HCT116 (cell line): ENCODE results near the gene GMIP. TPM values are rescaled to one million over a fixed set of nuclear protein-coding genes. Genes with fewer than 3 reads are reported as not detected.

Experiments used
- ATAC-seq: fragments of 200-7000 bp; cut with Tn5 transposase; 2 replicates; pipeline ENCODE4 v1.9.1; 2020; ENCODE audit warnings: mild to moderate bottlenecking, moderate library complexity
- BruUV-seq: library from RNA; stranded (reverse); fragments of 400-500 nt; replicated peaks from 2 replicates; lab custom pipeline; 2021; lab: Mats Ljungman, UMichigan
- CTCF ChIA-PET: fragments of 300-600 bp; sonication (Branson Sonifier 250); formaldehyde crosslinking; loops from one replicate; lab custom pipeline; 2021; ENCODE audit warnings: antibody characterized with exemption; lab: Charles Lee
- POLR2A ChIA-PET: fragments of 300-600, 350-600 bp; sonication (Branson Sonifier 250); formaldehyde crosslinking; loops from one replicate; lab custom pipeline; 2021; ENCODE audit warnings: antibody characterized with exemption; lab: Charles Lee
- RAD21 ChIA-PET, 2 experiments: fragments of 300-600 bp; sonication (Branson Sonifier 250); formaldehyde crosslinking; loops; one replicate each; lab custom pipeline; 2023; ENCODE audit warnings: low total read pairs in 2 of 2; ENCODE audit not compliant: uncharacterized antibody in 2 of 2, unreplicated experiment in 2 of 2, low non-redundant PET in 1 of 2; lab: Charles Lee
- DNase-seq: peaks from one replicate; pipeline ENCODE4 v3.0.0-alpha.2; 2010; ENCODE audit warnings: low read depth, low spot score
- H2AFZ ChIP-seq: fragments of 200-600 bp; shearing (Covaris generic), sonication (generic); 2 replicates; pipeline ENCODE4 v1.6.1; 2017; ENCODE audit warnings: low read depth, mixed run types, mixed read lengths, antibody characterized with exemption, low read length; ENCODE audit not compliant: poor library complexity, severe bottlenecking
- H3K27ac ChIP-seq: 2 replicates; pipeline ENCODE4 v1.5.1; 2012; ENCODE audit warnings: low read depth, low read length
- H3K27me3 ChIP-seq: fragments of 200-600 bp; sonication (generic); 2 replicates; pipeline ENCODE4 v1.6.1; 2016; ENCODE audit warnings: mixed run types, low read length, mixed read lengths; ENCODE audit not compliant: insufficient read depth
- H3K36me3 ChIP-seq, 2 experiments: fragments of 200-500 bp in 1 of 2; fragments of 200-600 bp in 1 of 2; sonication (Bioruptor generic) in 1 of 2; sonication (generic) in 1 of 2; 2 replicates each; pipeline versions ENCODE4 v1.5.1 to v1.6.1; 2014 to 2016; ENCODE audit warnings: low read length in 2 of 2, inconsistent platforms in 1 of 2, mixed read lengths in 1 of 2, mixed run types in 1 of 2; ENCODE audit not compliant: insufficient read depth in 2 of 2, control insufficient read depth in 1 of 2
- H3K4me1 ChIP-seq, 2 experiments: fragments of 200-600 bp in 1 of 2; sonication (generic) in 1 of 2; 2 replicates each; pipeline versions ENCODE4 v1.5.1 to v1.6.1; 2012 to 2017; ENCODE audit warnings: low read length in 2 of 2, inconsistent platforms in 1 of 2, mild to moderate bottlenecking in 1 of 2, mixed read lengths in 1 of 2, mixed run types in 1 of 2, moderate library complexity in 1 of 2; ENCODE audit not compliant: insufficient read depth in 2 of 2, control insufficient read depth in 1 of 2
- H3K4me2 ChIP-seq: fragments of 200-600 bp; sonication (generic); 2 replicates; pipeline ENCODE4 v1.6.1; 2017; ENCODE audit warnings: mixed run types, low read length, mixed read lengths
- H3K4me3 ChIP-seq, 2 experiments: fragments of 200-600 bp in 1 of 2; sonication (generic) in 1 of 2; replicated peaks in 1 of 2; 2 replicates each; pipeline ENCODE4 v1.5.1; 2011 to 2016; ENCODE audit warnings: low read length in 2 of 2, control low read depth in 1 of 2, low read depth in 1 of 2, mild to moderate bottlenecking in 1 of 2, mixed read lengths in 1 of 2, mixed run types in 1 of 2
- H3K79me2 ChIP-seq: fragments of 200-600 bp; sonication (generic); 2 replicates; pipeline ENCODE4 v1.6.1; 2017; ENCODE audit warnings: mild to moderate bottlenecking, mixed run types, low read length, moderate library complexity, mixed read lengths; ENCODE audit not compliant: insufficient read depth
- H3K9ac ChIP-seq: fragments of 200-600 bp; sonication (generic); 2 replicates; pipeline ENCODE4 v1.6.1; 2016; ENCODE audit warnings: low read length, mixed read lengths
- H3K9me2 ChIP-seq: fragments of 200-600 bp; sonication (generic), shearing (Covaris generic); 2 replicates; pipeline ENCODE4 v1.6.1; 2017; ENCODE audit warnings: mixed run types, mild to moderate bottlenecking, moderate library complexity; ENCODE audit not compliant: insufficient read depth
- H3K9me3 ChIP-seq, 2 experiments: fragments of 200-500 bp in 1 of 2; fragments of 200-600 bp in 1 of 2; sonication (Bioruptor generic) in 1 of 2; sonication (generic) in 1 of 2; 2 replicates each; pipeline ENCODE4 v1.6.1; 2014 to 2017; ENCODE audit warnings: low read length in 2 of 2, mixed read lengths in 2 of 2, inconsistent platforms in 1 of 2, low read depth in 1 of 2, mild to moderate bottlenecking in 1 of 2, mixed run types in 1 of 2, moderate library complexity in 1 of 2; ENCODE audit not compliant: control insufficient read depth in 1 of 2, insufficient read depth in 1 of 2
- H4K20me1 ChIP-seq: fragments of 200-600 bp; sonication (generic), shearing (Covaris generic); 2 replicates; pipeline ENCODE4 v1.6.1; 2017; ENCODE audit warnings: mixed run types, mild to moderate bottlenecking, moderate library complexity; ENCODE audit not compliant: insufficient read depth
- EGR1 ChIP-seq: IDR thresholded peaks from 2 replicates; pipeline ENCODE4 v1.6.1; 2012; ENCODE audit warnings: low read depth
- FOSL1 ChIP-seq: IDR thresholded peaks from 2 replicates; pipeline ENCODE4 v1.6.1; 2012; ENCODE audit warnings: low read depth
- POLR2A ChIP-seq: IDR thresholded peaks from 2 replicates; pipeline ENCODE4 v1.7.0; 2011; ENCODE audit warnings: borderline replicate concordance; ENCODE audit not compliant: insufficient read depth, insufficient read length; ENCODE audit errors: extremely low read depth
- POLR2AphosphoS5 ChIP-seq: IDR thresholded peaks from 2 replicates; pipeline ENCODE4 v1.6.1; 2011; ENCODE audit warnings: mild to moderate bottlenecking, low read depth, low read length, moderate library complexity
- SP1 ChIP-seq: IDR thresholded peaks from 2 replicates; pipeline ENCODE4 v1.6.1; 2012; ENCODE audit warnings: low read depth
- SRF ChIP-seq: IDR thresholded peaks from 2 replicates; pipeline ENCODE4 v1.6.1; 2012; ENCODE audit warnings: low read depth
- TCF7L2 ChIP-seq: IDR thresholded peaks from 2 replicates; pipeline ENCODE4 v1.7.0; 2011; ENCODE audit warnings: borderline replicate concordance, inconsistent platforms; ENCODE audit not compliant: insufficient read depth, insufficient read length; ENCODE audit errors: extremely low read depth
- YY1 ChIP-seq: IDR thresholded peaks from 2 replicates; pipeline ENCODE4 v1.6.1; 2011; ENCODE audit warnings: low read length, low read depth, moderate library complexity, mild to moderate bottlenecking; ENCODE audit not compliant: insufficient replicate concordance; ENCODE audit errors: extremely low read depth
- ZFX ChIP-seq: fragments of 450-650 bp; IDR thresholded peaks from 2 replicates; pipeline ENCODE4 v1.6.1; 2017
- intact Hi-C: fragments of 100-400 bp; cut with micrococcal nuclease; formaldehyde crosslinking; loops from 2 replicates; pipeline ENCODE4 v1.10.0; 2022
- total RNA-seq: library from RNA; stranded (reverse); gene quantifications from one replicate; pipeline ENCODE4 v1.2.1, GENCODE V29; 2021; ENCODE audit not compliant: unreplicated experiment

GMIP gene
- total RNA-seq, 1 experiment from 2014 or later = 16.3 TPM

DNA sequence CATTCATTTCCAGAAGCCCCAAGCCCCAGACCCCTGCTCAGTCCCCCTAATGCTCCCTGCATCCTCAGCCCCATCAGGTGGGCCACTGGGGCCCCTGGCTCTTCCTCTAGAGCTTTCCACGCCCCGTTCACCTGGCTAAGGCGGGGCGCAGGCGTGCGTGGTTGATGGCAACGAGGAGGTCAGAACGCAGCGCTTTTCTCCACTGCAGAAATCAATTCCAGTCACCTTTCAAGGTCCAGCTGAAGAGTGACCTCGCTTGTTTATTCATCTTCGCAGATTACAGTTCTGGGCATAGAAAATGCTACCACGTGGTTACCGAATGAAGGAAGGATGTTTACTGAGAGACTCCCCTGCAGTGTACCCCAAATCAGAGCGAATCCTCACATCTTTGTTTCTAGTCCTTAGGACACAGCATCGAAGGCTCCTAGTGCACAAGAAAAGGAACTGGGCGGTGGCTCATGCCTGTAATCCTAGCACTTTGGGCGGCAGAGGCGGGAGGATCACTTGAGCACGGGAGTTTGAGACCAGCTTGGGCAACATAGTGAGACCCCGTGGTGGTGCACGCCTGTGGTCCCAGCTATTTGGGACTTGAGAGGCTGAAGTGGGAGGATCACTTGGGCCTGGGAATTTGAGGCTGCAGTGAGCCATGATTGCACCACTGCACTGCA lies 24.1 kb downstream of the GMIP start:
- Histone ChIP-seq H3K9me3 (no peaks in the 10 kb centered on the region), H3K9ac (peak overlapping the region; percentile 93), H3K36me3 (peaks cover 0 to 5% of the 10 kb centered on the region in 2 experiments; a peak in 1 of 4 replicates), H3K9me2 (no peaks in the 10 kb centered on the region), H3K79me2 (peaks cover 23% of the 10 kb centered on the region), H3K4me3 (peak overlapping the region; percentile 31 to 86; a peak in 2 of 4 replicates), H3K4me2 (peak overlapping the region; percentile 99), H3K4me1 (peaks cover 31 to 47% of the 10 kb centered on the region in 2 experiments), H4K20me1 (no peaks in the 10 kb centered on the region), H2AFZ (no peak overlapping the region), H3K27me3 (no peaks in the 10 kb centered on the region), H3K27ac (peak overlapping the region; percentile 15; the same call in 1 of the 2 replicates)
- ChIA-PET CTCF (no interaction called here), RAD21 (no interaction called here), POLR2A (no interaction called here)
- intact Hi-C loops = no loop called here
- TF ChIP-seq SP1 (no peak), ZFX (no peak), POLR2AphosphoS5 (no peak), EGR1 (no peak), YY1 (no peak), FOSL1 (no peak), TCF7L2 (no peak), POLR2A (no peak), SRF (no peak)
- no peak for ATAC-seq
- BruUV-seq = no TSS peak
- DNase-seq = no peak
